Measurements from ENCODE around the gene MAP3K9. TPM values are rescaled to one million over a fixed set of nuclear protein-coding genes. Genes with fewer than 3 reads are reported as not detected.

The MAP3K9 gene
- polyA plus RNA-seq, 12 donors: 0.13 to 2.6 (median 0.28) TPM; not detected in 1

DNA sequence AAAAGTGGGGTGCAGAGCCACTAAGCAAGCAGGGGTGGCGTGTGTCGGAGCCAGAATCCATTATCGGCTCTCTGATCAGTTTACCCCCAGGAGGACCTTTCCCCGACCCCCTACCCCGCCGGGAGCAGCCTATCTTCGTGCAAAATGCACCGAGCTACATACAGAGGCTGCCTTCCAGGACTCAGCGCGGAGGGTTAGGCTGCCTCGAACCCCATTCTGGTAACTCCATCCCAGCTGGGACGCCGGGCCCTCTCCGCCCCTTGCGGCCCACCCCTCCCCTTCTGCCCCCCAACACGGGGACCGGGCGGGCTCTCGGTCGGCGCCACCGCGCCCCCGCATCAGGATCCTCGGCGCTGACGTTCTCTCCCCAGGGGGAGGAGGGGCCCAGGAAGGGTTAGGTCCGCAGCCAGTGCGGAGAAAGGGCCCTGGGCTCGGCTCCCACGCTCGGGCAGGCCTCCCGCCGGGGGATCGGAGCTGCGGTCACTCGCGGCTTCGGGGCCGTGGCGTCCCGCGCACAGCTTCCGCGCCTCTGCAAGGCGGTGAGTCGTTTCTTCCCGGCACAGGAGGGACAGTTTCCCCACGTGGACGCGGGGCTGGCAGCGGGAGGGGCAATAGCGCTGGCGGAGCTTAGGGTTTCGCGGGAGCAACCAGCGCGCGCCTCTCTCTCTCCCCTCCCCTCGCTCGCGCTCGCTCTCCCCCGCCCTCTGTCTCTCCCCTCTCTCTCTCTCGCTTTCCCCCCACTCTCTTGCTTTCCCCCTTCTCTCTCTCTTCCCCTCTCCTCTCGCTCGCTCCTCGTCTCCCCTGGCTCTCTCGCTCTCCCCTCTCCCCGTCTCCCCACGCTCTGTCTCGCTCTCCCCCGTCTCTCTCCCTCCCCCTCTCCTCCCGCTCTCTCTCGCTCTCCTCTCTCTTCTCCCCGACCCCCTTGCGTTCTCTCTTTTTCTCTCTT lies 12.5 kb upstream of the MAP3K9 start:
- DNase-seq: peak; percentile 41

DNA sequence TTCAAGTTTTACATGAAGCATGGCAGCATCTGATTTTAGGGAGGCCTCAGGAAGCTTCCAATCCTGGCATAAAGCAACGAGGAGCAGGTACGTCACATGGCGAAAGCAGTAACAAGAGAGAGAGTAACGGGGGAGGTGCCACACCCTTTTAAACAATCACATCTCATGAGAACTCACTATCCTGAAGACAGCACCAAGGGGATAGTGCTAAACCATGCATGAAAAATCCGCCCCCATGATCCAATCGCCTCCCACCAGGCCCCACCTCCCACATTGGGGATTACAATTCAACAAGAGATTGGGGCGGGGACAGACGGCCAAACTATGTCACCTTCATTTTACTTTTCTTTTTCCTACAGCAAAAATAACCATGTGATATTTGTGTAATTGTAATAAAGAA lies 7.2 kb upstream of the MAP3K9 start:
- no peak for DNase-seq

DNA sequence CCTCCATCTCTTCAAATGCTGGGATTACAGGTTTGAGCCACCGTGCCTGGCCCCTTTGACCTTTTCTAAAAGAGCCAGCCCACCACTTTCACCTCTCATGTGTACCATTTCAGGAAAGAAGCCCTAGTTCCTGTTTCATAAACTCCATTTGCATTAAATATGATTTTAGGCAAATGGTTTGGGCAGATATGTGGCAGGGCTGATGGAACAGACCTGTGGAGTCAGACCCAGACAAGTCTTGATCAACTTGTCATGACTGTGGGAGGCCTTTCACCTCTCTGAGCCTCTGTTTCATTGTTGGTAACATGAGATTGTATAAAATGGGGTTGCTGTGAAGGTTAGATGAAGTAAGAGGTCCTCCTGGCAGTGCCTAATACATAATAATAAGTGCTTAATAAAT lies 5.2 kb upstream of the MAP3K9 start:
- no peak for DNase-seq

DNA sequence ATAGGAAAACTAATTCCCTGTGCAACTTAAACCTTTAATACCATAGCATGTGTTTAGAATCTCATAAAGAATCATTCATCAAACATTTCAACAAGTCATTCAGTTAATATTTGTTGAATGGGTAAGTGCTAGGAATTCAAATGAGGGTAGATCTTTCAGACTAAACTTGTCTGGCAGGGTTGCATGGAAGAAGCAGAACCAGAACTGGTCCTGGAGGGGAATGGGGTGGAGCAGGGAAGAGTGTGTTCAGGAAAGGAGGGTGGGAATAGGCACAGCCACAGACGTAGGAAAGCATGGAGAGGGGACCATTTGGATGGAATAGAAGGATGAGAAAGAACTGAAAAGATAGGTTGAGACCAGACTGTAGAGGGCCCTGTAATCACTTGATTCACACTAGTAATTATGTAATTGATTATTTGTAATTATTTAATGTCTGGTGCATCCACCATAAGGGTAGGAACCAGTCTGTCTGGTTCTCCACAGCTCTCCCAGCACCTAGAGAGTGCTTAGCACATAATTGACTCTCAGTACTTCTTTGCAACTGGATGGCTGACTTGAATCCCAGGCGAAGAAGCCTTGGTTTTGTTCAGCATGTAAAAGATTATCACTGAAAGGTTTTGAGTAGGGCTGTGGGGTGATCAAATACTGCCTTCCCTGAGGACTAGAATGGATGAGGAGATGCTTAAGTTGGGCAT lies 3.0 kb upstream of the MAP3K9 start:
- no peak for DNase-seq

DNA sequence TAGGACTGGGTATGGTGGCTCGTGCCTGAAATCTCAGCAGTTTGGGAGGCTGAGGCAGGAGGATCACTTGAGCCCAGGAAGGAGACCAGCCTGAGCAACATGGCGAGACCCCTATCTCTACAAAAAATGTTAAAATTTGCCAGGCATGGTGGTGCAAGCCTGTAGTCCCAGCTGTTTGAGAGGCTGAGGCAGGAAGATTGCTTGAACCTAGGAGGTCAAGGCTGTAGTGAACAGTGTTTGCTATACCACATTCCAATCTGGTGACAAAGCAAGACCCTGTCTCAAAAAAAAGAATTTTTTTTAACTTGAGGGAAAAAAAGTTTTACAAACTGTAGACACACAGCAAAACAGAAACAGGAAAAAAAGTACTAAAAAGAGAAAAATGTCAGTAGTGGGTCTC lies 2.3 kb upstream of the MAP3K9 start:
- no peak for DNase-seq

DNA sequence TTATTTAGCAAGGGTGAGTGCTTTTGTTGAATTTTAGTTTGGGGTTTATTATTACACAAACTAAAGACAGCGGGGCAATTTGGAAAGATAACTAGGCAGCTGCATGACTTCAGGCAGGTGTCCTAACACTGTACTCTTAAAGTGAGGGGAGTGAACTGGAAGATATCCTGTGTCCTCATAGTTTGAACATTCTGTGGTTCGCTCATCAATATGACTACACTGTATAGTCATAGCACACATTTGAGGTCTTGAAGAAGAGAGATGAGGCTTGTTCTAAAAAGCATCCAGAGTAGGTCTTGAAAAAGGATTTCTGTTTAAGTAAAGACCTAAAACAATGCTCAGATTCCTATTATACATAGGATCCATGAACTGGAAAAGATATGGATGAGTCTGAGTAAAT lies 1.7 kb upstream of the MAP3K9 start:
- no peak for DNase-seq

DNA sequence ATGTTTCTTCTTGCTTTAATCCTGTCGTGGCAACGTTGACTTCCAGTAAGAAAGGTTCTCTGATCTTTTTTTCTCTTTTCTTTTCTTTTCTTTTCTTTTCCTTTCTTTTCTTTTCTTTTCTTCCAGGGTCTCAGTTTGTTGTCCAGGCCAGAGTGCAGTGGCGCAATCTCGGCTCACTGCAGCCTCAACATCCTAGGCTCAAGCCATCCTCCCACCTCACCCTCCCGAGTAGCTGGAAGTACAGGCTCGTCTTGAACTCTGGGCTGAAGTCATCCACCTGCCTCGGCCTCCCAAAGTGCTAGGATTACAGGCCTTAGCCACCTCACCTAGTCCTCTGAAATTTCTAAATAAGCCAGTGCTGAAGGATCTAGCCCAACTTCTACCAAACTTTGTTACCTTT lies 1.3 kb upstream of the MAP3K9 start:
- no peak for DNase-seq

DNA sequence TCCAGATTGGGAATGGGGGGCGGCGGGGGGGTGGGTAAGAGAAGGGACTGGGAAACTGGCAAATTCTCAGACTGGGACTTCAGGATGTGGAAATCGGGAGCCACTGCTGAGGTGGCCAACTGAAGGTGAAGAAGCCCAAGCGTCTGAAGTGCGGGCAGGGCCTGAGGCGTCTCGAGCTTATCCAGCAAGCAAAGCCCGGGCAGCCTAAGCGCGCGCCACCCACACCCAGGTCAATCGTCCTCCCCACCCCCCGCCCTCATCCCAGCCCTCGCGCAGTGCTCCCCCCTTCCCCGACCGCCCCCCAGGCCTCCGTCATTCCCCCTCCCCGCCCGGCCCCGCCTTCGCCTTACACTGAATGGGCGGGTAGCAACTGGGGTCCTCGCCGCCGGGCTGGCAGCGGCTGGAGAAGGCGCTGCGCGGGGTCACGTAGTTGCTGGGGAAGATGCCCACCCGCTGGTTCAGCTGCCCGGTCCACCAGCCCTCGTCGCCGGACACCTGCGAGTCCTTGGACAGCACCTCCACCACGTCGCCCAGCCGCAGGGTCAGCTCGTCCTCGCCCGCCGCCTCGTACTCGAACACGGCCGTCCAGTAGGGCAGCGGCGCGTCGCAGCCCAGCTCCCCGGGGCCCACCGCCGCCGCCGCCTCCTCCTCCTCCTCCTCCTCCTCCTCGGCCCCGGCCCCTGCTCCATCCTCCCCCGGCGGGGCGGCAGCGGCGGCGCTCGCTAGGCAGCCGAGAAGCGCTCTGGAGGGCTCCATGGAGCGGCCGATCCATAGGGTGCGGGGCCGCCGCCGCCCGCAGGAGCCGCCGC lies 693 bp downstream of the MAP3K9 start:
- DNase-seq: no peak

DNA sequence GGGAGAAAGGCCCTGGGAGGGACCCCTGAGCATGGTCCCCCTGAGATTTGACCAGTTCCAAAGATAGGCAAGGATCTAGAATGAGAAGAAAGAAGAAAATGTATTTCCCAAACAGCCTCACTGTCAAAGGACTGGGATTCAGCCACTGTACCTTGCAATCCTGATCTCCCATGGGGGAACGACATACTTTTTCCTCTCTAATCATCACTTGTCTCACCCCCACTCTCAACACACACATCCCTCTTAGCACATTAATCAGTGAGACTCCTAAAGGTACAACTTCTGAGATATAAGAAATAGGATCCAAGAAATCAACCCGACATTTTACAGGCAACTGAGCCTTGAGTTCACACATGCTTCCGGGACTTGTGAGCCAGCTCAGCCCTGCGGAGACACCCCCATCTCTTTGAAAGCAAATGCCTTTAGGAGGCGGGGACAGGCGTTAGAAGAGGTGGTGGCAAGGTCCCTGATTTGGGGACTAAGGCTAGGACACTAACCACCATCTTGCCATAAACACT lies 1.4 kb downstream of the MAP3K9 start:
- DNase-seq: no peak

DNA sequence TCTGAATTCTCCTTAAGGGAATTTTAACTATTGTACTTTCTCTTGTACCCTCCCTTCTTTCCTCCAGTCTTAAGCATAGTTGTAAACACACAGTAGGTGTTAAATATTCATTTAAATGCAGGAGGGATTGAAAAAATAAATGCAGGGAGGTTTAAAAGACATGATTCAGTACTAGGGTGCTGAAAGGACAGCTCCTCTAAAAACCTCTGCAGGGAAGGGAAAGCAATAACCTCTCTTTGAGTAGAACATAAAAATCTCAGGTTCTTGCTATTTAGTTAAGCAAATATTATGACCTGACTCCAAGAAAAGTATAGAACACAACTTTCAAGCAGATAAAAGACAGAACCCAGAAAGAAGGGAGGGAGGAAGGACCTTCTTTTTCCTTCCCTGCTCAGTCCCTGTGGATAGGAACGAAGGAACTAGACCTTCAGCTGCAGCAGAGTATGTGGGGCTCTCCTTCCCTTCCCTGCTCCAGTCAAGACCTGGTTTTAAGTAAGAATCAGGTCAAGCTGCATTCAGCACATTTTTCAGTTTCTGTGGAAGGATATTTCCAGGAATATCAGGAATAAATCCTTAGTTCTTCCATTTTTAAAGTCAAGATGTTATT lies 4.7 kb downstream of the MAP3K9 start:
- no peak for DNase-seq

DNA sequence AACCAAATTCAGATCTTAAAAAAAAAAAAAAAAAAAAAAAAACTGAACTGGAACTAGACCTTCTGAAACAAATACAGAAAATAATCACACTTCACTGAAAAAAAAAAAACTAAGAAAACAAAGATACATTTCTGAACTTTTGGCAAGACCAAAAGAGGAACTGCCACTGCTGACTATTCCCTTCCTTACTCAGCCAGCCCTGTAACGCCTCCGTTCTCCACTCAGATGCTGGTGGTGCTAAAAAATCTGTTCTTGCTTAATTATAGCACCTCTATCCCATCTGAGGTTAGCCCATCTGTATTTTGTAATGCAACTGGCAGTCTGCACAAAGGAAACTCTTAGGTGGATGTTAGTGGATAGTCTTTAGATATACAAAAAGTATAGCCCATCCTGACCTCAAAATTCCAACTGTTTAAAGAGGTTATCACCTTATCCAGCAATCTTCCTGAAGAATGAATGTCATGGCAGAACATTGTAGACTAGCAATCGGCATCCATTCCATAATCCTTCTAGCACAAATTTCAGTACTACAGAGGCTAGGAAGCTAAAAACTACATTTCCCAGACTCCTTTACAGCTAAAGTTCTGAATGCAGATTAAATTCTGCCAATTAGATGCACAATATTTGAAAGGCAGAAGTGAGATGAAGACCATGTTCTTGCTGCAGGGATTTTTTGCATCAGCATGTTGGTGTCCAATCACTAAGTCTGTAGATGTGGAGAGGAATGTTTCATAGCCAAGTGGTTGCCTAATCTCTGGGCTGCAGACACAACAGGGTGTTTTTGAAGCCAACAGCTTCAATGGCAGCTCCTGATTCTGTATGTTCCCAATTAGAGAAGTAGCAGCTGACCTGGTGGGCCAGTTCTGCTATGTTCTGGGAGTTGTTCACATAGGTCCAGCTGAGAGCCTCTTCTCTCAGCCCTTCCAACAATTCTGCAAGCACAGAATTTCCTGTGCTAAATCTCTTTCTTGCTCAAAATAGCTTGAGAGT lies 5.7 kb downstream of the MAP3K9 start:
- DNase-seq: no peak

DNA sequence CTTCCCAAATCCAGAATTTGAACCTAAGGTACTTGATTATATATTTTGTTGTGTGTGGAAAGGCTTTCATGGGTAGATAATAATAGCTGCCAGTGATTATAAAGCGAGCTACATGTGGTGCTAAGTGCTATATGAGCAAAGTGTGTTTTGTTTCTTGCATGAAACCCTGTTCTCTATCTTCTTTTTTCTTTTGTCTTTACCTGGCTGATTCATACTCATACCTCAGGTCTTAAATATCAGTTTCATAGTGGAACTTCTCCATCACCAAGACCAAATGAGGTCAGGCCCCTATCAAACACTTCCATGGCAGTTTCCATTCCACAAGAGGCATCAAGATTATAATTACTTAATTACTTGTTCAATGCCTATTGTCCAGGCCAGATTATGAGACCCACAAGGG lies 6.9 kb downstream of the MAP3K9 start:
- no peak for DNase-seq

DNA sequence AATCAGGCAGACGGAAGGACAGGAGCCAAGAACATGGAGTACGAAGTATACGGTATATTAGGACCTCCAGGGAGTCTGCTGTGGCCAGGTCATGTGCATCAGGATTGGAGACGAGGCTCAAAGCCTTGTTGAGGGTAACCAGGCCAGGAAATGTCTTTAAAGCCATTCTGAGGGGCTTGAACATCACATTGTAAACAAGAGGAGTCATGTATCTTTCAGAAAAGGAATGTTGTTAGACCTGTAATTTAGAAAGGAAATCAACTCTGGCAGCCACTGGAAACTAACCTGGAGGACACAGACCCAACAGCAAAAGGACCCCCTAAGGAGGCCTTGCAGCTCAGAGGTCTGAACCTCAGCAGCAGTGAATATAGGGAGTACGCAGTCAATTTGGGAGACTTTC lies 7.5 kb downstream of the MAP3K9 start:
- no peak for DNase-seq

DNA sequence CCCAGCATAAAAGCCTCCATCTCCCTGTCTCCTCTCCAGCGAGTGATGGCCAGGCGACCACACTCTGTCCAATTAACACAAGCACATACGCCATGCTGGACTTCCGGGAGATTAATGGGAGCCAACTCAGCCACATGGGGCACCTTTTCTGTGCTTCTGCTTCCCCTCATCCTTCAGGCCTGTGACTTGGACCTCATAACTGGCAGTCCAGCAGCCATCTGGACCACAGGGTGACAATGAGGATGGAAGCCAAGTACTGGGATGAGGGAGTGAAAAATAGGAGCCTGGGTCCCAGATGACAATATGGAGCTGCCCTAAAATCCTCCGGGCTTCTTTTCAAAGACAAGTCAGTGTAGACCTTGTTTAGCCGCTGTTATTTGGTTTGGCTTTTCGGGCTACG lies 12.8 kb downstream of the MAP3K9 start:
- no peak for DNase-seq

DNA sequence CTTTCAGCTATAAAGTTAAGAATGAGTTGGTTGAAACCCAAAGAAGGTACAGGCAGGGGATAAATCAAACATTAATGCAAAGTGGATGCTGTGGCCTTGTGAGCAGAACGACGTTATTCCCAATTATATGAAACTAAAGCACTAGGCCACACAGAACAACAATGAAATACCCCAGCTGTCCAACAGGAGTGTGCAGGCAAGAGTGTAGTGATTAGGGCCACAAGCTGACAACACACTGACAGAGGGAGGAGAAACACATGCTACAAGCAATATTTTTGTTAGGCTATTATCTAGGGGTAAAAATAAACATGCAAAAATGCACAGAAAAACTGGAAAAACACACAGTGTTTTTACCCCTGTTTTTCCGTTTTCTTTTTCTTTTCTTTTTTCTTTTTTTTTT lies 15.0 kb downstream of the MAP3K9 start:
- DNase-seq: no peak

DNA sequence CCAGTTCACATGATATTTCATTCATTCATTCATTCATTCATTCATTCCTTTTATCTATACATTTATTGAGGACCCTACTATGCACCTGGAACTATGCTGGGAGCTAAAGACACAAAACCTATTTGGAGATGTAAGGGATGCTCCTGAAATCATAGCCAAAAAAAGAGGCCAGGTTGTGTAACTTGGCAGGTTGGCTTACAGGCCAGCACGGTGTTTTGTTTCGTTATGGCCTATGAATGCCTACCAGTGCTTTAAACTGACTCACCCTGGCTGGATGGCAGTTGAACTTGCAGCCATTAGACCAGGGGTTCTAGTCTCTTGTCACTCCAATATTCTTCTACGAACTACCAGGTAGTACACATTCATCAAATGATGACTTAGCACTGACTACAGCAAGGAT lies 15.7 kb downstream of the MAP3K9 start:
- no peak for DNase-seq

DNA sequence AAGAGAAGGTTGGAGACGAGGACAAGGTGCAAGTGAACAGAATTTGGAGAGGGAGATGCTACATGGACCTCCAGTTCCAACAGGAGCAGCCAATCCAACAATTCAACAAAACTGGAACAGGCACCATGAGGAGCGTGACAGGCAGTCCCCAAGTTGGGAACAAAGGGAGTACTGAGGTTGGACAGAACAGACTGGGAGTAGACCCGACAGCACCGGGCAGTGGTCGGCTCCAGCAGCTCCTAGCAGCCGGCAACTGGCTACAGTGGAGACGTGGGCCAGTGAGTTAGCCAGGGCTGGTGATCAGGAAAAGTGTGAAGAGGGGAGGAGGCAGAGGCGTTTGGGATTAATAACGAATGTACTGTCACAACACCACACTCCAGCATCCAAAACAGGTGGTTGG lies 16.4 kb downstream of the MAP3K9 start:
- no peak for DNase-seq

DNA sequence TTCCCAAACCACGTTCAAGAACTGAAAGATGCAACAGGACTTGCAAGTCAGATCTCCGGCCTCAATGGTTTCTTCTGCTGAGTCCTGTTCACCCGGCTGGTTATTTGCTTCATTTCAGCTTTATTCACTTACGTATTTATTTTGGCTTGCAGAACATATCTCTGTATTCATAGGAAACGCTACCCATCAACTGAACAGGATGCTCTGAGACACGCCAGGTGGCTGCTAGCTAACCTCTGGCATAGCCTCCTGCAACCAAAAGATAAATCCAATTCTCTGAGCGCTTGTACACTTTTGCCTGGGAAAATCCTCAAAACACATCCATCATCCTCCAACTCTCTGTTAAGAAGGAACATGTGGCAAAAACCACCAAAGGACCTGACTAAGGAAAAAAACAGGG lies 17.3 kb downstream of the MAP3K9 start:
- DNase-seq: no peak

DNA sequence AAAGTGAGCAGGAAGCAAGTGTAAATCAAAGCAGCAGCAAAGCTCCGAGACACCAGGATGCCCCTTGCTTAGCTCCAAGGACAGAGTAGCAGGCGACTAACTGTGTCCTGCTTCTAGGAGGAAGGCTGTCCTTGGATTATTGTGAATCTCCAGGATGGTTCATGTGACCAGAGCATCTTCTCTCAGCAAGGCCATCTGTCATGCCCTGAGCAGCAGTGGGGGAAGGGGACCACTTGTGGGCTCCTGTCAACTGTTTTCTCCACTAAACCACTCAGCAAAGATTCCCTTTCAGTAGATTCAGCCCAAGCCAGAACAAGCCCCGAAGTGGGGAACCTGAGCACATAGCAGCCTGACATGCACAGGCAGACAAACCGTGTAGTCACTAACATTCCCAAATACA lies 19.4 kb downstream of the MAP3K9 start:
- DNase-seq: no peak

DNA sequence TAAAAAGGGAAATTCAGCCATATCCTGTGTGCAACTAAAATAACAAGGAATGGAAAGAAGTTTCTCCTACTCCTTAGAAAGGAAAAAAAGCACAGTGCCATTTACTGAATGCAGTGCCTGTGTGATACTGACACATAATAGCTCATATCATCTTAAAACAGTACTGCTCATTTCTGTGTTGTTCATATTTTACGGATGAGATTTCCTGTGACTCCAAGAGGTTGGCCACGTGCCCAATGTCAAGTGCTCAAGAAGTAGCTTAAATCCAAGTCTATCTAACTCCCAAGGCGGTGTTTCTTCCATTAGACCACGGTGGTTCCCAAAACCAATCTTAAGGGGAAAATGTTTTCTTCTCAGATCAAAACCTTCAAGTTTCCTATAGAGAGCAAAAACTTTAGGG lies 20.0 kb downstream of the MAP3K9 start:
- DNase-seq: no peak

DNA sequence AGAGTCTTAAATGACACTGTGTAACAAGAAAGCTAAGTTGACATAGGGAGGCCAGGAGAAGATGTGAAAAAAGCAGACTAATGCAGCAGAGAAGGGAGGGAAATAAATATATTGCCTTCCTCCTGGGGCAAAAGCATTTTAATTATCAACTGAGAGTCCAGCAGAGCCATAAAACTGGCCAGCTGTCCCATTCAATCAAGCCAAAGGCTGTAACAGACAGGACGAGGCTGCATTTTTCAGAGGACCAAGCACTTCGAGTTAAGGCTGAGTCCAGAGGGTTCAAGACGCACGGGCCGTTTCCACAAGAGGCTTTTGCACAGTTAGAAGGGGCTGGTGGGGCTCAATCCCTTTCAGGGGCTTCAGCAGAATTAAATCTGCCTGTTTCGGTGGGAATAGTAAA lies 20.4 kb downstream of the MAP3K9 start:
- DNase-seq: no peak

All from muscle of arm (tissue), 12 donors.